Measurements from ENCODE around the gene YIPF3. TPM values are rescaled to one million over a fixed set of nuclear protein-coding genes. Genes with fewer than 3 reads are reported as not detected.
"Not testable (repeated sequence)": the region's sequence is repeated elsewhere in the genome, so short reads cannot be mapped to it uniquely, and the experiment has no call there.

YIPF3 gene
- 100 to 1,000 TPM in 1 of 4 donors, 10 to 100 TPM in 3; 82.6 to 119 (median 89.0) TPM for total RNA-seq

DNA sequence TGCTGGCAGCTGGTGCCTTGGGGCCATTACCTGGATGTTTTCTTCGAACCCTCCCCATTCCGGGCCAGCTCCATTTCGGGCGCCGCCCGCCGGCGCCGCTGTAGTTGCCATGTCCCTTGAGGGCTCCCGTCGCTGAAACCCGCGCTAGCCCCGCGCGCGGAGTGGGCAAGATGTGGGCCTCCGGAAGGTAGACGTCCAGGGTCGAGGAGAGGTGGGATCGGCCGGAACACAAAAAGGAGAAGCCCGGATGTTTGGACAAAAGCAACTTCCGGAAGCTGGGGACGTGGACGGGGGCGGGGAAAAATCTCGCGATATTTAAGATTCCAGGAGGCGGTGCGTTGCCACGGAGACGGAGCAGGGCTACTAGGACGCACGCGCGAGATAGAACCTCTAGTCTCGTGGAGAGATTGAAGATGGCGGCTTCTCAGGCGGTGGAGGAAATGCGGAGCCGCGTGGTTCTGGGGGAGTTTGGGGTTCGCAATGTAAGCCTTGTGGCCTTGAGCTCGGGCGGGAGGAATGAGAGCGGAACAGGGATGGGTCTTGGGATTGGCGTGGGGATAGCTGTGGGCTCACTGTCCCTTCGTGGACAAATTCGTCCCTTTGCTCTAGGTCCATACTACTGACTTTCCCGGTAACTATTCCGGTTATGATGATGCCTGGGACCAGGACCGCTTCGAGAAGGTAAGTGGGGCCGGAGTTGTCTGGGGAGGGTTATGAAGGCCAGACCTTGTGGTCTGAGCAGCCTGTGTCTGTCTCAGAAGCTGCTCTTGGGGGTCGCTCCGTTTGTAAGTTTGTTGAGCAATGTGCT, at the start of gene YIPF3, which contains the start of gene POLR1C:
Gene YIPF3 (minus strand): TSS at position 230 of the 808 bp plus-strand sequence. CDS start 119 bp downstream, at position 111.
Gene POLR1C (plus strand): TSS at position 393 of the 808 bp plus-strand sequence. CDS start 21 bp downstream, at position 414.
- DNase-seq (ENCODE audit: low spot score in 2 of 2): peak; percentile 99 to 100
- intact Hi-C loops (cut with DNase I; ENCODE audit: low total_unique reads): no loop called here
- H3K4me3 ChIP-seq (ENCODE audit: low read depth, poor library complexity, severe bottlenecking): peak within 1 kb of the TSS; percentile 99
- 0 to 1% methylated on average over 57 of the region's 57 CpGs for WGBS, 2 donors
- no peak for TF ChIP-seq CTCF (IDR thresholded peaks at IDR 0.05)
- TF ChIP-seq POLR2A (IDR thresholded peaks at IDR 0.05): no peak

DNA sequence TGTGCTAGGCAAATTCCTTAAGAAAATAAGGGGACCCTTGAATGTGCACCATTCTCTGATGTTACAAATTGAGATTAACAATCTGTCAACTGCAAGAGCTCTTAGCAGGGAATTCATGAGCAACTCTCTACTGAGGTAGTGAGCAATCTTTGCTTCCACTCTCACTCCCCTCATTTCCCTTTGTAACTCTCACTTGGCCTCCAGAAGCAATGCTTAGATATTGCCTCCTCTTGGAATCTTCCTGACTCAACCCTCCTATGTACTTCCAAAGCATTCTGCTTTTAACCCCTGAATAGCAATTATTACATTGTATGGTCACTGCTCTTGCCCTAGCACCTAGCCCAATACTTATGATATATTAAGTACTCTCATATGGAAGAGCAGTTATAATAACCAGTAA, 42.6 kb upstream of the YIPF3 start:
- no peak overlapping the region for H3K4me3 ChIP-seq (ENCODE audit: low read depth, poor library complexity, severe bottlenecking)
- TF ChIP-seq POLR2A (IDR thresholded peaks at IDR 0.05): no peak
- TF ChIP-seq CTCF (IDR thresholded peaks at IDR 0.05): no peak
- intact Hi-C loops (cut with DNase I; ENCODE audit: low total_unique reads): no loop called here
- no peak for DNase-seq (ENCODE audit: low spot score in 2 of 2)

GRCh38 chr6:43557620-43558019, 40.9 kb upstream of the YIPF3 start:
- DNase-seq (ENCODE audit: low spot score in 2 of 2); intact Hi-C loops (cut with DNase I; ENCODE audit: low total_unique reads); H3K4me3 ChIP-seq (ENCODE audit: low read depth, poor library complexity, severe bottlenecking): not testable (repeated sequence)
- whole genome bisulfite sequencing, 2 donors: 96 to 99% methylated on average over 7 of the region's 7 CpGs

DNA sequence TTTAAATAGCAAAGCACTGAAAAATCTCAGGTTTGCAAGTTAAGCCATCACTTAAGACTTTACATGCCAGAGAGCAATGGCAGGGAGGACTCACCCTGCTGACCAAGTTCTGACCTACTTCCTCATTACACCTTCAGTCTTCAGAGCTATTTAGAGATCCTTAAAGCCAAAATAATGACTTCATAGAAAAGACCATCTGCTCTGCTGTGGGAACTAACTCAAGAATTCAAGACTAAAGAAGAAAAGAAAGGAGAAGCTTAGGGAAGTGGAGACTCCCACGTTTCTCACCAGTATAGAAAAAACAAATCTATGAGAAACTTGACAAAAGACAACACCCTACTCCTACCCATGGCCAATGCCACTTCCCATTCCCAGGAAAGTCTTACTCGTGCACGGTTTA, 30.5 kb upstream of the YIPF3 start:
- no peak for DNase-seq (ENCODE audit: low spot score in 2 of 2)
- intact Hi-C loops (cut with DNase I; ENCODE audit: low total_unique reads): no loop called here

DNA sequence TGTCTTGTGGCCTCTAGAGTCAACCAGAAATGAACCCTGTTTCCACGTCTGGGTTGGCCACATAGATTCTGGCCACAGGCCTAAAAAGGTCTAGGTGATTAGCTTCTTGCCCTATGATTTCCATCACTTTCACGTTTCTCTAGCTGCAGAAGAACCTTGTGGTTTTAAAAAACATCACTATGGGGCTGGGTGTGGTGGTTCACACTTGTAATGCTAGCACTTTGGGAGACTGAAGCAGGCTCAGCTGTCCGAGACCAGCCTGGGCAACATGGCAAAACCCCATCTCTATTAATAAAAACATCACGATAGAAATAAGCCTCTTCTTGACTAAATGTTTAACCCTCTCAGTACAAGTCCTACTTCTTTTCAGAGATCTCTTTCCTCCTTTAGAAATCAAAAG, 27.7 kb upstream of the YIPF3 start:
- 57 to 65% methylated on average over 4 of the region's 4 CpGs for WGBS, 2 donors
- DNase-seq (ENCODE audit: low spot score in 2 of 2): no peak
- TF ChIP-seq CTCF (IDR thresholded peaks at IDR 0.05) (no peak), POLR2A (IDR thresholded peaks at IDR 0.05) (no peak)
- H3K4me3 ChIP-seq (ENCODE audit: low read depth, poor library complexity, severe bottlenecking): no peak overlapping the region
- intact Hi-C loops (cut with DNase I; ENCODE audit: low total_unique reads): no loop called here

More for the DNA sequence above, 30.5 kb upstream of the YIPF3 start:
- no peak overlapping the region for H3K4me3 ChIP-seq (ENCODE audit: low read depth, poor library complexity, severe bottlenecking)
- 86 to 88% methylated on average over 3 of the region's 3 CpGs for WGBS, 2 donors
- TF ChIP-seq CTCF (IDR thresholded peaks at IDR 0.05) (no peak), POLR2A (IDR thresholded peaks at IDR 0.05) (no peak)

DNA sequence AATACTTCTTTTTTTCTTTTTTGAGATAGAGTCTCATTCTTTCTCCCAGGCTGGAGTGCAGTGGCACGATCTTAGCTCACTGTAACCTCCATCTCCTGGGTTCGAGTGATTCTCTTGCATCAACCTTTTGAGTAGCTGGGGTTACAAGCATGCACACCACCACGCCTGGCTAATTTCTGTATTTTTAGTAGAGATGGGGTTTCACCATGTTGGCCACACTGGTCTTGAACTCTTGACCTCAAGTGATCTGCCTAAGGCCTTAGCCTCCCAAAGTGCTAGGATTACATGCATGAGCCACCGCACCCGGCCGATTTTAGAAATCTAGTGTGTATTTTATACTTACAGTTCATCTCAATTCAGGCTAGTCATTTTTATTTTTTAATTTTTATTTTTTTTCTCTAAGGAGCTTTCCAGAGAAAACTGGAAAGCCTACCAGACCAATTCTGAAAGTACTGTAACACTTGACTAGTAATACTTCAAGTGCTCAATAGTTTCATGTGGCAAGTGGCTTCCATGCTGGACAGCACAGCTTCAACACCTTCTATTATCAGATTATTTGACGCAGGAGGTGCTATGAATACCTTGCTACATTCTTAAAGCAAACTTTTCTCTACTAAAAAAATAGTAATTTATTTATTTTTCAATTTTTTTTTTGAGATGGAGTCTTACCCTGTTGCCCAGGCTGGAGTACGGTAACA, 25.2 kb upstream of the YIPF3 start:
- no peak for TF ChIP-seq CTCF (IDR thresholded peaks at IDR 0.05)
- no peak for TF ChIP-seq POLR2A (IDR thresholded peaks at IDR 0.05)
- no peak overlapping the region for H3K4me3 ChIP-seq (ENCODE audit: low read depth, poor library complexity, severe bottlenecking)
- 97 to 98% methylated on average over 8 of the region's 8 CpGs for WGBS, 2 donors
- intact Hi-C loops (cut with DNase I; ENCODE audit: low total_unique reads): no loop called here
- DNase-seq (ENCODE audit: low spot score in 2 of 2): no peak
